Measurements from ENCODE around the gene SELENOM.
A peak's percentile ranks its signal among the peaks of the same experiment; 100 is the strongest.
"Not testable (repeated sequence)": the region's sequence is repeated elsewhere in the genome, so short reads cannot be mapped to it uniquely, and the experiment has no call there.

Gene SELENOM

GRCh38 chr22:31081963-31082605 is 25.3 kb downstream of the SELENOM start:
- no peak for DNase-seq (ENCODE audit: extremely low spot score, insufficient read length, low read depth)

GRCh38 chr22:31080848-31081649 is 26.3 kb downstream of the SELENOM start, which contains the start of gene SMTN:
TSS of gene SMTN (plus strand) at chr22:31081318. CDS start at chr22:31083259, 1,941 bp downstream.
- FAIRE-seq (peak; percentile 95), DNase-seq (ENCODE audit: extremely low spot score, insufficient read length, low read depth) (peak; percentile 87)

More at GRCh38 chr22:31081963-31082605, 25.3 kb downstream of the SELENOM start:
- no peak for FAIRE-seq

GRCh38 chr22:31080164-31080847 is 27.1 kb downstream of the SELENOM start:
- DNase-seq (ENCODE audit: extremely low spot score, insufficient read length, low read depth), result no peak
- no peak for FAIRE-seq

GRCh38 chr22:31079095-31079642 is 28.2 kb downstream of the SELENOM start:
- DNase-seq (ENCODE audit: extremely low spot score, insufficient read length, low read depth) (no peak), FAIRE-seq (no peak)

GRCh38 chr22:31078389-31078788 is 29.0 kb downstream of the SELENOM start:
- FAIRE-seq; DNase-seq (ENCODE audit: extremely low spot score, insufficient read length, low read depth): not testable (repeated sequence)

GRCh38 chr22:31077681-31078080 is 29.7 kb downstream of the SELENOM start:
- no peak for FAIRE-seq
- DNase-seq (ENCODE audit: extremely low spot score, insufficient read length, low read depth), result no peak

GRCh38 chr22:31075961-31076360 is 31.4 kb downstream of the SELENOM start:
- no peak for FAIRE-seq
- no peak for DNase-seq (ENCODE audit: extremely low spot score, insufficient read length, low read depth)

GRCh38 chr22:31073545-31074145 is 33.7 kb downstream of the SELENOM start:
- not testable (repeated sequence) for DNase-seq (ENCODE audit: extremely low spot score, insufficient read length, low read depth); FAIRE-seq

- DNase-seq (ENCODE audit: extremely low spot score, insufficient read length, low read depth); FAIRE-seq: not testable (repeated sequence)
These were observed 34.2 kb downstream of the SELENOM start for GRCh38 chr22:31073125-31073524.

- not testable (repeated sequence) for FAIRE-seq; DNase-seq (ENCODE audit: extremely low spot score, insufficient read length, low read depth)
These were observed 37.6 kb downstream of the SELENOM start for GRCh38 chr22:31069691-31070314.

- DNase-seq (ENCODE audit: extremely low spot score, insufficient read length, low read depth) (no peak), FAIRE-seq (no peak)
These were observed 38.4 kb downstream of the SELENOM start for GRCh38 chr22:31068970-31069369.

- no peak for FAIRE-seq
- DNase-seq (ENCODE audit: extremely low spot score, insufficient read length, low read depth), result no peak
These were observed 43.0 kb downstream of the SELENOM start for GRCh38 chr22:31064369-31064768.

GRCh38 chr22:31062566-31063230 is 44.7 kb downstream of the SELENOM start:
- FAIRE-seq, result no peak

GRCh38 chr22:31059663-31060062 is 47.7 kb downstream of the SELENOM start:
- not testable (repeated sequence) for FAIRE-seq; DNase-seq (ENCODE audit: extremely low spot score, insufficient read length, low read depth)

More at GRCh38 chr22:31062566-31063230, 44.7 kb downstream of the SELENOM start:
- no peak for DNase-seq (ENCODE audit: extremely low spot score, insufficient read length, low read depth)

- no peak for FAIRE-seq
- DNase-seq (ENCODE audit: extremely low spot score, insufficient read length, low read depth), result no peak
These were observed 50.3 kb downstream of the SELENOM start for GRCh38 chr22:31056986-31057599.

- FAIRE-seq, result no peak
- DNase-seq (ENCODE audit: extremely low spot score, insufficient read length, low read depth), result no peak
These were observed 51.7 kb downstream of the SELENOM start for GRCh38 chr22:31055635-31056159.

GRCh38 chr22:31055117-31055634 is 52.2 kb downstream of the SELENOM start:
- FAIRE-seq, result no peak
- DNase-seq (ENCODE audit: extremely low spot score, insufficient read length, low read depth), result no peak

Data from GM18507 (cell line).